ENCODE measurements around the gene COLEC12.

COLEC12 gene

GRCh38 chr18:486929-487740 lies 13.4 kb downstream of the COLEC12 start:
- DNase-seq (ENCODE audit: extremely low read depth, low read depth), result no peak
- TF ChIP-seq CTCF (IDR thresholded peaks at IDR 0.05; ENCODE audit: low read depth, low read length), result no peak

GRCh38 chr18:484749-485464 lies 15.6 kb downstream of the COLEC12 start:
- no peak for TF ChIP-seq CTCF (IDR thresholded peaks at IDR 0.05; ENCODE audit: low read depth, low read length)

GRCh38 chr18:478681-479080 lies 21.8 kb downstream of the COLEC12 start:
- no peak for TF ChIP-seq CTCF (IDR thresholded peaks at IDR 0.05; ENCODE audit: low read depth, low read length)
- DNase-seq (ENCODE audit: extremely low read depth, low read depth), result no peak

More at GRCh38 chr18:484749-485464, 15.6 kb downstream of the COLEC12 start:
- DNase-seq (ENCODE audit: extremely low read depth, low read depth), result no peak

GRCh38 chr18:477565-477964 lies 22.9 kb downstream of the COLEC12 start:
- no peak for TF ChIP-seq CTCF (IDR thresholded peaks at IDR 0.05; ENCODE audit: low read depth, low read length)
- no peak for DNase-seq (ENCODE audit: extremely low read depth, low read depth)

- TF ChIP-seq CTCF (IDR thresholded peaks at IDR 0.05; ENCODE audit: low read depth, low read length), result no peak
- no peak for DNase-seq (ENCODE audit: extremely low read depth, low read depth)
Measured at GRCh38 chr18:476251-476664, 24.2 kb downstream of the COLEC12 start.

GRCh38 chr18:475202-476031 lies 25.1 kb downstream of the COLEC12 start:
- TF ChIP-seq CTCF (IDR thresholded peaks at IDR 0.05; ENCODE audit: low read depth, low read length), result no peak
- DNase-seq (ENCODE audit: extremely low read depth, low read depth), result no peak
